ENCODE data around the gene PCNX4.
"Not testable (repeated sequence)": the region's sequence is repeated elsewhere in the genome, so short reads cannot be mapped to it uniquely, and the experiment has no call there.

Gene PCNX4

GRCh38 chr14:60091550-60092525 is at the start of gene PCNX4:
Gene PCNX4, plus strand, starts transcription at chr14:60091923. Its CDS starts 15,716 bp downstream, at chr14:60107639.
- peak; percentile 99 for DNase-seq

DNA sequence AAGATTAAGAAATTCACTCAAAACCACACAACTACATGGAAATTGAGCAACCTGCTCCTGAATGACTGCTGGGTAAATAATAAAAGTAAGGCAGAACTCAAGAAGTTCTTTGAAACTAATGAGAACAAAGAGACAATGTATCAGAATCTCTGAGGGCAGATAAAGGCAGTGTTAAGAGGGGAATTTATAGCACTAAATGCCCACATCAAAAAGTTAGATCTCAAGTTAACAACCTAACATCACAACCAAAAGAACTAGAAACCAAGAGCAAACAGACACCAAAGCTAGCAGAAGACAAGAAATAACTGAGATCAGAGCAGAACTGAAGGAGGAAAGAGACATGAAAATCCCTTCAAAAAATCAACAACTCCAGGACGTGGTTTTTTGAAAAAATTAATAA is 43.7 kb upstream of the PCNX4 start:
- not testable (repeated sequence) for DNase-seq

DNA sequence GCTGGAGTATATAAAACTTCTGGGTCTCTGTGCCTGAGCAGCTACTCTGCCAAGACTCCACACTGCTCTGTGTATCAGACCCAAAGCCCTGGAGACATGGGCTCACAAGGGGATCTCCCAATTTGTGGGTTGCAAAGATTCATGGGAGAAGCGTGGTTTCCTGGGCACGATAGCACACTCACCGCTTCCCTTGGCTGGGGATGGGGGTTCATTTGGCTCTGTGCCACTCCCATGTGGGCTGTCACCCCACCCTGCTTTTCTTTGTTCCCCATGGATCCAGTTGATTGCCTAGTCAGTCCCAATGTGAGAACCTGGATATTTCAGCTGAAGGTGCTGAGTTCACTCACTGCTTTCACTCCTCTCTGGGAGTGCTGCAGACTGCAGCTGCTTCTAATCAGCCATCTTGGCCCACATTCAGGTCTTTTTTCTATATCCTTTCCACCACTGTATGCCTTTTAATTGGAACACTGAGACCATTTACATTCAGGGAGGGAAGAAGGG is 40.0 kb upstream of the PCNX4 start:
- DNase-seq, result no peak

DNA sequence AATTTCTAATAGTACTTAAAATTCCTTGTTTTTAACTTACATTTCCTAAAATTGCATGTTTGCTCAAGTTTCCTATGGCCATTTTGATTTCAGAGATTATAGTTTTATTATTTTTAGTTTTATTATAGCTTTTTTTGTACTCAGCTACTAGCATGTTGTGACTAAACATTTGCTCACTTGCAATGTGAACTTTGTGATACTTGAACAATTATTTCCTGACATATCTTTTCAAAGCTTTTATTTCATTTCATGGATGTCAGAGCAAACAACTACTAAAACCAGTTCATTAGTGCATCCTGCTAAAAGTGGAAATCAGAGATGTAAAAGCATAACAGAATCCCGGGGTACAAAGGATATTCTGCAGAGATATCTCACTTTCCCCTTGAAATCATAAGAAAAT is 33.6 kb upstream of the PCNX4 start:
- DNase-seq, result no peak

- DNase-seq, result no peak
These were observed 30.4 kb upstream of the PCNX4 start for GRCh38 chr14:60061371-60061770.

DNA sequence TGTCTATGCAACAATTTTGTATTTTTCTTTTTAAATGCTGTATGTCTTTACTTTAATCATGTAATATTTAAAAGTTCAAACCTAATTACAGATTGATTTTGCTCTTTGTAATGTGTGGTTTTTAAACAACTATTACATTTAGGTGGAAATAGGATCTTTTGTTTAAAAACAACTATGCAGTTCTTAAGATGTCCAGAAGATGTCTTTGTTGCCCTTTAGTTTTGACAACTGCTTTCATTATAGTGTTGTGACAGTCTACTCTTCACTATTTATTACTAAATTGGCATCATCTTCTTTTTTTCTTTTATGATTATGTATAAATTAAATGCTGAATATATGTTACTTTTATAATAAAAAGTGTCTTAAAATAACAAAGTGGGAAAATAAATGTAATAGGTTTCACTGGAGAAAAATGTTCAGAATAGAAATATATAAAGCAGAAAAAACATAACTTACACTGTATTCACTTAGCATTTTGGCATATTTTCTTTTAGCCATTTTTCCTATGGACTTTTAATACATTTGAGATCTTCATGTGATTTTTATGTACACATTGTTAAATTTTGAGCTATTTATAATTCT is 27.1 kb upstream of the PCNX4 start:
- DNase-seq, result peak; percentile 66

GRCh38 chr14:60067882-60068281 is 23.8 kb upstream of the PCNX4 start:
- no peak for DNase-seq

DNA sequence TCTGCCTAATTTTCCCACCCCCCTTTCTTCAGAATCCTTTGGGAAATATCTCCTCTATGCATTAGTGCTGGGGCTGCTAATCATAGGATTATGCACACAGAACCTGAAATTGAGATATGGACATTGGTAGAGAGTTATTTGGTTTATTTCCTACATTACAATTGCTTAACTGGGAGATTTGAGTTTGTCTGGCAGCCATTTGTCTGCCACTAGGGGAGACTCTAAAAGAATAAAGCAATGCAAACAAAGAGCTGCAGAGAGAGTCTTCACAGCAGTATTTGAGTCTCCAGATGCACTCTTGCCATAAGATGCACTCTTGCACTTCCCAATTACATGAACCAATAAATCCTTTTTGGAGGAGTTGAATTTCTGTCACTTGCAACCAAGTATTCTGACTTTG is 12.0 kb upstream of the PCNX4 start:
- no peak for DNase-seq

GRCh38 chr14:60085085-60085484 is 6.6 kb upstream of the PCNX4 start:
- DNase-seq, result no peak

DNA sequence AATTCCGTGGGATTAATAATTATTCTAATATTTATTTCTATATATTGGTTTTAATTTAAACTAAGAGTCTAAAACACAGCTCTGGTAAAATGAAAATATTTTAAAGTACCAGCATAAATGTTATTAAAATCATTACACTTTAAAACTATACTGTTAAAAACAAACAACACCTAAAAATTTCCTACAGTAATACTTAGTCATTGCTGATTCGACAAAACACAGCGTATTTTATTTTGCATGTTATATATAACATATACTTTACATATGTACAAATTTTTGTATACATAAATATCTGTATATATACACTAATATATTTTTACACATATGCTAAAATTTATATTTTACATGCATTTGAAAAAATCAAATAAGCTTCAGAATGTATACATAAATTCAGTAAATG is 6.0 kb upstream of the PCNX4 start:
- no peak for DNase-seq

DNA sequence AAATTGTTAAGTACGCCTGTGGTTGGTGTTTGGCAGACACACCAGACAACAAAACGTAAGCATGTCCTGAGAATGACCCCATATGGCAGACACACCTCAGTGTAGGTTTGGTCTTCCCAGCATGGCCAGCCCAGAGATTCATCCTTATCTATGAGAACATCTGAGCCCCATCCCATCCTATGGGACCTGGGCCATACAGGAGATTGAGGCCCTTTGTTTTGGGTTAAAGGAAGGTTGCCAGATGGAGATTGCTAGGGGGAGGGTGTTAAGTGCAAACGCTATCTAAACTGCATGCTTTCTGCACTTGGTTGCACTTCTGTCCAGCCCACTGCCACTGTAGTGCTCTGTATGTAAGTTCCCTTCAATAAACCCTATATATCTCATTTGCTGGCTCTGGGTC is 4.1 kb upstream of the PCNX4 start:
- DNase-seq, result peak; percentile 46

DNA sequence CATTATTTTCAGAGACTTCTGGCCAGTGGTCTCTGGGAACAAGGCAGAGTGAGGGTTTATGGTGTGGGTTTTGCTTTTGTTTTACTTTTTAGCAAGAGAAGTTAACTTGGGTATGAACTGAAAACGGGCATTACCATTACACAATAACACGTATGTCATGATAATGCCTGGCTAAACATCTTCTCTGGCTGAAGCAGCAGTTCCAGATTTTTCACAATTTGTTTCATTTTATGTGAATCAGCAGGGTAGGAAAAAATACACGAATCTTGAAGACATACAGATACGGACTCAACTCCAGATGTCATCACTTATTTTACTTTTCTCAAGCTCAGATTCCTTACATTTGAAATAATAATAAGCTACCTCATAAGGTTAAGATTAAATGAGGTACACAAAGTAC is 2.5 kb upstream of the PCNX4 start:
- DNase-seq, result no peak

GRCh38 chr14:60090864-60091519 is 731 bp upstream of the PCNX4 start:
- DNase-seq, result peak; percentile 86

DNA sequence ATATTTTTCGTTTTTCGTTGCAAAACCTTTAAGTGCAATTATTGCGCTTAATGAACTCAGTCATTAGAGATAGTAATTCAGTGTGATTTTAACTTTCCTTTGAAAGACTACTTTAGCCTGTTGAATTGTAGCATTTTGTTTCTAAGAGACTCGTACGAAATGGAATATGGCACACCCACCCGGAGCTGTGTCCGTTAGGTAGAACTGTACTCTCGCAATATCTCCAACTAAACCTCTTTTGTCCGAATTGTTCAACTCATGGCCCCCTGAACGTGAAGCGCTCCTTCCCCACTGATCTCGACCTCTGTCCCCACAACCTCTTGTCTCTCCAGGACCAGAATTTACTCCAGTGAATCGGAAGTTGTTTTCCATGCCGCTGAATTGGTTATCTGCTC is 800 bp downstream of the PCNX4 start:
- DNase-seq, result peak; percentile 55

GRCh38 chr14:60093080-60093479 is 1.4 kb downstream of the PCNX4 start:
- DNase-seq, result no peak

DNA sequence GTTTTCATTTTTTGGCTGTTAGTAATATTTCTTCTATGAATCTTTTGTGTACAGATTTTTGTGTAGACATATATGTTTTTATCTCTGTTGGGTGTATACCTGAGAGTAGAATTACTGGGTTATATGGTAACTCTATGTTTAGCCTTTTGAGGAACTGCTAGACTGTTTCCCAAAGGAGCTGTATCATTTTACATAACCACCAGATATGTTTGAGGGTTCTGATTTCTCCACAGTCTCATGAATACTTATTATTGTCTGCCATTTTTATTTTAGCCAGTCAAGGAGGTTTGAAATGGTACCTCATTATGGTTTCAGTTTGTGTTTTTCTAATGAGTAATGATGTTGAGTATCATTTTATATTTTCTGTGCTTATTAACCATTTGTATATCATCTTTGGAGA is 1.9 kb downstream of the PCNX4 start:
- peak; percentile 23 for DNase-seq

DNA sequence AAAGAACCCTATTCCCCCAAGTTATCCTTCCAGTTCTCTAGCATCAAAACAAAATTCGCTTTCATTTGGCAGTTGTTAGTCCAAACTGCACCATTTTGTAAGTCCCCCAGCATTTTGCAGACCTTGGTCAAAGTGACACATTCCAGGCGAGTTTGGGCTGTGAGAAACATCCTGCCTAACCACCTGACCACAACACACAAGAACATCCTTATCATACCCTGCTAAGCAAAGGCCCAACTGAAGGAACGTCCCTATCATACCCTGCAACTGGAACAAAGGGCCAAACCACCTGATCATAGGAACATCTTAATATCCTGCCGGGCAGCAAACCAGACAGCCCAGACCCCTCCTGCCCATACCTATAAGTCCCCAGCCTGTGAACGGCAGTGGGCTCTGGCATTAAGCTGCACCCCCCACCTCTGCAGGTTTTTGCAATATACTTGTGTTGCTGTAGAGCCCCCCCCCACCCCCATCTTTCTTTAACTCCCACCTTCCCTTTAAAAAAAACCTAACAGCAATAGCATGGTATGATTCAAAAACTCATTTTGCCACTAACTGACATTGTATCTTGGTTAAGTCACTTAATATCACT is 2.7 kb downstream of the PCNX4 start:
- DNase-seq, result peak; percentile 95

DNA sequence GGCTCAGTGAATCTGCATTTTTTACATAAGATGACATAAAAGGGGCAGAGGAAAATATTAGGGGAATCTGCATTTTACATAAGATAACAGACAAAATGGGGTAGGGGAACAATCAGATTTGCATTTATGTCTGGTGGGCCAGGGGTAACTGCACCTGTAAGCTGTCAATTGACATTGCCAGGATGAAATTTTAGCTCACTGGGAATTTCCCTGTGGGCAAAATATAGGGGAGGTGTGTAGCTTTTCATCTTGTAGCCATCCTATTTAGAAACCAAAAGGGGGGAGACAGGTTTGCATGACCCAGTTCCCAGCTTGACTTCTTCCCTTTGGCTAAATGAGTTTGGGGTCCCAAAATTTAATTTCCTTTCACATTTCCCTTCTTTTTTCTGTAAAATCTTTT is 3.5 kb downstream of the PCNX4 start:
- DNase-seq, result no peak

GRCh38 chr14:60095781-60096450 is 4.2 kb downstream of the PCNX4 start:
- no peak for DNase-seq

GRCh38 chr14:60097974-60098373 is 6.3 kb downstream of the PCNX4 start:
- no peak for DNase-seq

GRCh38 chr14:60099855-60100254 is 8.1 kb downstream of the PCNX4 start:
- not testable (repeated sequence) for DNase-seq

GRCh38 chr14:60101786-60102185 is 10.1 kb downstream of the PCNX4 start:
- no peak for DNase-seq

DNA sequence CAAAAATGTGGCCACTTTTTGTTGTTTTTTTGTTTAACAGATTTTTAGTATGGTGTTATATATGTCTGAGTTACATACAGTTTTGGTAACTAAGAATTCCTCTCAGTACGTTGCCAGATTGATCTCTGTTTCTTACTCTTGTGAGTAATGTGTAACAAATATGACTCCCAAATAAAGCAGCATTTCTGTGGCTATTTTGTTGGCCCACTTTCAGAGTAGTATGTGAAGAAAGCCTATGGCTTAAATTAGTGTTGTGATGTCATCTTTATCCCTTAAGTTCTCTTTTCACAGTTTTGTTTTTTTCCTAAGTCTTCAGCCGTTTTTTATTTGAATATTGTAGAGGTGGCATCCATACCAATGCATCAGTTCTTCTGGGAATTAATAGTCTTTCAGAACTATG is 10.7 kb downstream of the PCNX4 start:
- no peak for DNase-seq
